DMS153 treated with DMSO at 0.1 percent for 48 hours (cell line): ENCODE data around the gene RNGTT.
"Not testable (repeated sequence)": the region's sequence is repeated elsewhere in the genome, so short reads cannot be mapped to it uniquely, and the experiment has no call there.

Experiments used
- DNase-seq: peaks from one replicate; lab custom pipeline; 2025; ENCODE audit not compliant: unreplicated experiment; lab: John Stamatoyannopoulos, UW

RNGTT gene

DNA sequence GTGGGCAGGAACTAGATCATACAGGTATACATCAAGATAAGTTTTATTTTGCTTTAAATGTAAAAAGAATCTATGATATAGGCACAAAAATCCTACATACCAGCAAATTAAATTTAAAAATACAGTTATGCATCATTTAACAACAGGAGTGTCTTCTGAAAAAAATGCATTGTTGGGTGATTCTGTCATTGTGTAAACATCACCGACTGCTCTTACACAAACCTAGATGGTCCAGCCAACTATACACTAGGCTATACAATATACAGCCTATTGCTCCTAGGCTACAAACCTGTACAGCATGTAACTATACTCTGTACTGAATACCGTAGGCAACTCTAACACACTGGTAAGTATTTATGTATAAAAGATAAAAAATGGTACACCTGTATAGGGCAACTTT, 139.4 kb downstream of the RNGTT start:
- no peak for DNase-seq

DNA sequence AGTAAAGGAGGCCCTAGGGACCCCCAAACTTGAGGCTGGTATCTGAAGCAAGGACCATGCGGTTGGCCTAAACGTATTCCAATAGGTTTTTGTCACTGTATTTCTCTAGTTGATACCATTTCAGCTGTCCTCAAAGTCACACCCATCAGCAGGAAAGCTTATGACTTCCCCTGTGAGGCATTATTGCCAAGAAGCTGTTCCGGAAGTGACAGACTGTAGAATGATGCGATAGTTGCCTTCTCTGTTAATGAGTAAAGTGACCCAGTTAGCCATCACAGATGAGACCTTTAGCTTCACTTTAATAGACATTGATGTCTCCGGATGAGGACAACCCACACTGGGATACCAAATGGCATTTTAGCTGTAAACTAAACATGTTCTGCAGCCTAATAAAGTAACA, 147.9 kb downstream of the RNGTT start:
- no peak for DNase-seq

DNA sequence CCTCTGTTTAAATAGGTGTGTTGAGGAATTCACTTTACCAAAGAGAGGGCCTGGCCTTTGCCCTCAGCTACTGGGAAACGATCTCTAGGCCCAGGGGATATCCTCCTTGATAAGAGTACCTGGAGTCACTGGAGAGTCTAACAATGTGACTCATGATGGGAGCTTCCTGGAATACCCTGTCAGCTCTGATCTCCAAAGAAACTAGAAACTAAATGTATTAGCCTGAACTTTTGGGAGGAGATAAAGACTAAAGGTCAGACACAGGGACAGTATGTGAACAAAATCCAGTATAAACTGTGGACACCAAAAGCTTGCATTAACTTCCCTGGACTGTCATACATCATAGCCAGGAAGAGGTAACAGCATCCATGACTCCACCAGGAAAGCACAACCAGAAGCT, 148.5 kb downstream of the RNGTT start:
- no peak for DNase-seq

DNA sequence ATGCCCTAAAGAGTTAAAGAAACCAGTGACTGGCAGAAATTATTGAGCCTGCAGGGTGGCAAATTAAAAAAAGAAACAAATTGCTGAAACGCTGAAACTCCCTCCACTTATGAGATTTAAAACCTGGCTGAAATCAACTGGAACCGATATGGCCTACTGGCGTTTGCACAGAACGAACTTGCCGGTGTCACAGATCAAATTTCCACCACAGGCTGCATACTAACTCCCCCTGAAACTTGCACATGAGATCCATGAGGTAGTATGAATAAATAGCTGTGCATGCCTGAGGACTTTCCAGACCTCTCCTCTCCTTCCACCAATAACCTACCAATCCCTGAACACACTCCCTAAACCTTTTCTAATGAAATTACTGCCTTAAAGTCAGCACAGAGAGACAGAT, 150.4 kb downstream of the RNGTT start:
- no peak for DNase-seq

DNA sequence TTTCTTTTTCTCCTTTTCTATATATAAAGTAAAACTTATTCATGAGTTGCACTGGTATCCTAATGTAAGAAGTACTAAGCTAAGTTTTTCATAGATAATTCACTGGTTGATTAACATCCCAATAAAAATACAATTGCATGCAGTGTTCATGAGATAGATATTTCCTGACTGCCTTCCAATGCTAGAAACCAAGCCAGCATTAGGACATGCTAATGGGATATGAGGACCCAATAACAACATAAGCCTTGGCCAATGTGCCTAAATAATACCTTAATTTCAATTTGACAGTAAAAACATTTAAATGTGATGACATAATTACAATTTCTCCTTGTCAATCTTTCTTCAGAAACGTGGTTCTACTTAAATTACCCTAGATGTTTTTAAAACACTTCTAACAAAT, 152.7 kb downstream of the RNGTT start:
- DNase-seq: no peak

DNA sequence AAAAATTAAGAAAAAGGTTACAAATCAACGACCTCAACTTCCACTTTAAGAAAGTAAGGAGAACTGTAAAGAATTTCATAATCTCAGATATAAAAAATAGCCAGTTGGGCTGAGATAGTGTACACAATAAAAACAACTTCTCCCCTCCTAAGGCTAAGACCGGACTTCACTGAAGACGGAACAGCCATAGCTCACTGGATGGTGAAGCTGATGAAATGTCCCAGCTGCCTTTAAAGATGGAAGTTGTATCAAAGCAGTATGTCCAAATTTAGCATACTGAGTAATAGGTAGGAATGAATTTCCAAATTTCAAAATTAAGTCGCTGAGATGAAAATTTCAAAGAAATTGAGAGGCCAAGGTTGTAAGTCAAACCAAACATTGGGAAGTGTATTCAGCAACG, 153.3 kb downstream of the RNGTT start:
- no peak for DNase-seq

DNA sequence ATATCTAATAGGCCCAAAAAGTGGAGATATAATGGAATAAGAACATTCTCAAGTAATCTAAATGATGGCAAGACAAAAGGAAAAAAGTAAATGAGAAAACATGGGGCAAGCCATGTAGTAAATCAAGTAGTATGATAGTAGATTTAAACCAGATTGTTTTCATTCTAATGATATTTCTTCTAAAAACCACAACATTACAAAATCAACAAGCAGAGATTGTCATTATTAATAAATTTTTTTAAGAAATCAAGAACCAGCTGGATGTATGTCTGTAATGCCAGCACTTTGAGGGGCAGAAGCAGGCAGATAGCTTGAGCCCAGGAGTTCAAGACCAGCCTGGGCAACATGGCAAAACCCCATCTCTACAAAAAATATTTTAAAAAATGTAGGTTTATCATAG, 155.0 kb downstream of the RNGTT start:
- no peak for DNase-seq

DNA sequence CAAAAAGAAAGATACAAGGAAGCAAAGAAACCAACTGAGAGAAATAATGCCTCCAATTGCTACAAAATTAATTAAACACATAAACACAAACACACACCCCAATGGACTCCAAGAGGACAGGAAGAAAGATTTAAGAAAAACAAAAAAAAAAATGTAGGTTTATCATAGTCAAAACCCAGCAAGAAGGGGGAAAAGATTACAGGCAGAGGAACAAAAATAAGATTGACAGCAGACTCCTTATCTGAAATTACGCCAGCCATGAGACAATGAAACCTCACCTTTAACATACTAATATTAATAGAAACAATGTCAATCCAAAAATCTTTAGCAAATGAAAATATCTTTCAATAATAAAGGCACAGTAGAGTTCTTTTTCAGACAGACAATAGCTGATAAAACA, 155.8 kb downstream of the RNGTT start:
- DNase-seq: no peak

DNA sequence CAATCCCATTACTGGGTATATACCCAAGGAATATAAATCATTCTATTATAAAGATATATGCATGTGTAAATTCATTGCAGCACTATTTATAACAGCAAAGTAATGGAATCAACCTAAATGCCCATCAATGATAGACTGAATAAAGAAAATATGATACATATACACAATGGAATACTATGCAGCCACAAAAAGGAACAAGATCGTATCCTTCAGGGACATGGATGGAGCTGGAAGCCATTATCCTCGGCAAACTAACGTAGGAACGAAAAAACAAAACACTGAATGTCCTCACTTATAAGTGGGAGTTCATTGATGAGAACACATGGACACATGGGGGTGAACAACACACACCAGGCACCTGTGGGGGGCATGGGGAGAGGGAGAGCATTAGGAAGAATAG, 156.7 kb downstream of the RNGTT start:
- DNase-seq: no peak

DNA sequence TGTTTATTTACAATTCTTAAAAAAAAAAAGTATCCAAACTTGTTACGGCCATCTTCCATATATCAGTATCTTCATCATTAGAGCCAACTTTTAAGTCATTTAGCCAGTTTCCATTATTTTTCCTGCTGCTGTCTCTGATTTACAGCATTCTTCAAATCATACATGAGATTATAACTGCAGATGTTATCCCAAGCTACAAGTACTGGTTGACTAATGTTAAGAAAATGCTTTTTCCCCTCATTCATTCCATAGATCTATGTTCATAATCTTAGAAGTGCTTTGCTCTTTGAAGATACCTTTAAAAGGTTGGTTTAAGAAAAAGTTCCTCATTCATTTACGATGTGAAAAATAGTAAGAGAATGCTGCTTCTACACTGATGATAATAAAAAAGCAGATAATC, 158.7 kb downstream of the RNGTT start:
- DNase-seq: no peak

DNA sequence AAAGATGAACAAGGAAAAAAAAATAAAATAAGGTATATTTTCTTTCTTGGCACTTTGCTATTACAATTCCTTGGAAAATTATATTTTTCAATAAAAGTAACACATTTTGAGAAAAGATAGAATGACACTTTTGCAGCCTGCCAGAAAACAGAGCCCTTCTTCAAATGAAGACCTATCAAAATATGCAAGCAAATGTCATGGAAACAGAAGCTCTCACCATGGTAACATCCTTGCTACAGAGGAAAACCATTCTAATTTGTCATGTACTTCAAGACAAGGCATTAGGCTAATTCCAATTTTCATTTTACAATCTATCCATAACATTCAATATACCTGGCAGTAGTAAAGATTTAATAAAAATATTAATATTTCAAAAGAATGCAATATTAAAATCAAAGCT, 177.9 kb downstream of the RNGTT start:
- no peak for DNase-seq

DNA sequence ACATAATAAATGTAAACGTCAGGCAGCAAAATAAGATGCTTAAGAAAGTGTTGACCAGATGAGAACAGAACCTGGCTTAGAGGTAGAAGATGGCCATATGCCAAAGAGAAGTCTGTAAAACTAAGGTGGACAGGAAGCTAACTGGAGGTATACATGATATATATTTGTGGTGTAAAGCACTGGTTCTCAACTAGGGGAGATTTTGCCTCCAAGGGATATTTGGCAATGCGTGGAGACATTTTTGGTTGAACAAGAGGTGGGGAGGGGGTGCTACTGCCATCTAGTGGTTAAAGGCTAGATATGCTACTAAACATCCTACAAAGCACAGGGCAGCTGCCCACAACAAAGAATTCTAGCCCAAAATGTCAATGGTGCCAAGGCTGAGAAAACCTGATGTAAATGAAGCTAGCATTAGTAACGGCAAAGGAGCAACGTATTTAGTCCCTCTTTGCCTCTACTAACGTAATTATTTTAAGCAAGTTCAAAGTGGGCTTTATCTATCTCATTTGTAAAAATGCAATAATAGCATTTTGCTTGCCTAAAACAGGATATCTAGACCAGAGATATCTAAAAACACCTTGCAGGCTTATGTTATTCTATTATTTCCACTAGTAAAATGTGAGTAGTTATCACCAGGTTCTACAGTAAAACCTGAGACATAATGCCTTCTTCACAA, 182.6 kb downstream of the RNGTT start:
- DNase-seq: peak; percentile 69

DNA sequence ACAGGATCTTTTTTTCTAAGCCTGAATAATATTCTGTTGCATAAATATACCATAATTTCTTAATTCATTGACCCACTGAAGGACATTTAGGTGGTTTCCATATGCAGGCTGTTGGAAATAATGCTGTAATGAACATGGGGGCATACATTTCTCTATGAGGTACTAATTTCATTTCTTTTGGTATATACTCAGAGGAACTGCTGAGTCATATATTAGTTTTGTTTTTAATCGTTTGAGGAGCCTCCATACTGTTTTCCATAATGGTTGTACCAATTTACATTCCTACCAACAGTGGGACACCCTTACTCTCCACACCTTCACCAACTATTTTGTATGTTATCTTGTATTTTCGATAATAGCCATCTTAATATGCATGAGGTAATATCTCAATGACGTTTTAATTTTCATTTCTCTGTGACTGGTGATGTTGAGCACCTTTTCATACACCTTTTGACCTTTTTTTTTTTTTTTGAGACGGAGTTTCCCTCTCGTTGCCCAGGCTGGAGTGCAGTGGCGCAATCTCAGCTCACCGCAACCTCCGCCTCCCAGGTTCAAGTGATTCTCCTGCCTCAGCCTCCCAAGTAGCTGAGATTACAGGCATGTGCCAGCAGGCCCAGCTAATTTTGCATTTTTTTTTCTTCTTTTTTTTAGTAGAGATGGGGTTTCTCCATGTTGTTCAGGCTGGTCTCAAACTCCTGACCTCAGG, 187.4 kb downstream of the RNGTT start:
- DNase-seq: no peak

DNA sequence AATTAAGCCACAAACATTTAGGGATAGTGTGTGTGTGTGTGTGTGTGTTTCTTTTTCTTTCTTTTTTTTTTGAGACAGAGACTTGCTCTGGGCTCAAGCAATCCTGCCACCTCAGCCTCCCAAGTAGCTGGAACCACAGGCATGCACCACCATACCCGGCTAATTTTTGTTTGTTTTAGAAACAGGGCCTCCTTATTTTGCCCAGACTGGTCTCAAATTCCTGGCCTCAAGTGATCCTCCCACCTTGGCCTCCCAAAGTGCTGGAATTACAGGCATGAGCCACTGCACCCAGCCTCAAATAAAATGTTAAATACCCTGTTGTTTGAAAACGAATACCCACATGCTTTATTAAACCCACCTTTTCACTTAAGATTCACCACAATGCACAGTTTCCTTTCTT, 195.3 kb downstream of the RNGTT start:
- DNase-seq: not testable (repeated sequence)

DNA sequence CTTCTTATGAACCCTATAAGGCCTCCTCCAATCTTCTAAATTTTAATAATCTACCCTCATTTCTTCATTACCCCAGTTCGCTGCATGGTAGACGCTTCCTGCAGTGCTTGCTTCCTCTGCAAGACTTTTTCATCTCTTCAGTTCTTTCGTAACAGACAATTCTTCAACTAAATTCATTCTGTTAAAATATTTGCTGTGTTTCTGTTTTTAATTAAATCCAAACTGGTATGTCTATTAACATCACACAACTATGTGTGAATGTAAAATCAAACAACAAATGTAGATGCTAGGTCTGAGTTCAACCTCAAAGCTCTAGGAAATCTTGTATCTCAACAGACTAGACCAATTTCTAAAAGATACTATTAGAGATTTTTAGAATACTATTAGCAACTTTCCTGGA, 199.3 kb downstream of the RNGTT start:
- DNase-seq: no peak

DNA sequence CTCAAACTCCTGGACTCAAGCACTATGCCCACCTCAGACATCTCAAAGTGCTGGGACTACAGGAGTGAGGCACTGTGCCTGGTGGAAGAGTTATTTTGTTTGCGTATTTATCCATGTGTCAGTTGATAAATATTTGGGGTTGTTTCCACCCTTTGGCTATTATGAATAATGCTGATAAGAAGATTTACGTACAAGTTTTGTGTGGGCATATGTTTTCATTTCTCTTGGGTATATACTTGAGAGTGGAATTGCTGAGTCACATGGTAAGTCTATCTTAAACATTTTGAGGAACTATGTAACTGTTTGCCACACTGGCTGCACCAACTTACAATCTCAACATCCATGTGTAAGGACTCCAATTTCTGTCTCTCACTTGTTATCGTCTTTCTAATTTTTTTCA, 200.3 kb downstream of the RNGTT start:
- DNase-seq: no peak

DNA sequence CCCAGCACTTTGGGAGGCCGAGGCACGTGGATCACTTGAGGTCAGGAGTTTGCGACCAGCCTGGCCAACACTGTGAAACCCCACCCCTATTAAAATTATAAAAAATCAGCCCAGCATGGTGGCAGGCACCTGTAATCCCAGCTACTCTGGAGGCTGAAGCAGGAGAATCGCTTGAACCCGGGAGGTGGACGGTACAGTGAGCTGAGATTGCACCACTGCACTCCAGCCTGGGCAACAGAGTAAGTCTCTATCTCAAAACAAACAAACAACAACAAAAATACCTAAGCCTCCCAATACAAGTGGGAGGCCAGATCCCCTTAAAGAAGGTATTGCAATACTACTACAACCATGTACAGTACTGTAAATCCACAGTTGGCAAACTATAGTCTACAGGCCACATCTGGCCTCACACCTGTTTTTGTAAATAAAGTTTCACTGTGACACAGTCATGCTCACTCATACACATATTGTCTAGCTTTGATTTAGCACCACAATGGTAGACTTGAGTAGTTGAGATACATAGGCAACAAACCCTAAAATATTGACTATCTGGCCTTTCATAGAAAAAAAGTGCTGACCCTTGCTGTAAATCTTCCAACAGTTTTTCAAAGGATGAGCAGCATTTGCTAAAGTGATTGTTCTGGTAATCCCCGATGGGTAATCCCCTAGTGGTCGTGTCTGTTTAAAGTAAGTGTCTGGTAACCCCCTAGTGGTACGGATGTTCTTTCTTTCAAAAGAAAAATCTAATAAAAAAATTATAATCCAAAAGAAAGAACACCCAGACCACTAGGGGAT, 202.0 kb downstream of the RNGTT start:
- no peak for DNase-seq

DNA sequence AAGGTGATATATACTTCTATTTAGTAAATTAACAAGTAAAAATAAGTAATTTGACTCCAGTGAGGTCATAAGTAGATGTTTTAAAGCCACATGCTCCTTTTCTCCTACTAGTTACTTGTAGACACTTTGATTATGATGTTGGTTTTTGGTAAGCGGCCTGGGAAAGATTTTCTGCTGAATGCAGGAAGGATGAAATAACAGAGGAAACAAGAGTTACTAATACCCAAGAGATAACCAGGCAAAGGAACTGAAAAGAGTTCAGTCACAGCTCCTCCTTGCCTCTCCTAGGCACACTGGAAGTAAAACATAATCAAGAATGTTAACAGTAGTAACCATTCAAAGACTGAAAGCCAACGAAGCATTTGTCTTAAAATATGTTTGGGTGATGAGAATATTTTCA, 203.3 kb downstream of the RNGTT start:
- no peak for DNase-seq

DNA sequence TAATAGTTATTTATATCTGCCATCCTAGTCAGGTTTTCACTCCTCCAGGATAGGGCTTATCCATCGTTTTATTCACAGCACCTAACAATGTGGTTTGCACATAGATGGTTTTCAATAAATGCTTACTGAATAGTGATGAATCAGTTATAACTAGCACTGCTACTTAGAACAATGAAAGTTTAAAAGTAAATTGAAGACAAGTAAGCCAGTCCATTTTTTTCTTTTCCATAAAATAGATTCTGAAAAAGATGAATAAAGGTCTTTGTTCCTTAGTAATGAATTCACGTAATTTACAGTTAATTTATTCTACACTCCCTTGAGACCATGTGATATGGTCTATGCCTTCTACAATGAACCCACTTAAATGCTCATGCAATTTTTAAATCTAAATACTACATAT, 212.5 kb downstream of the RNGTT start:
- no peak for DNase-seq

DNA sequence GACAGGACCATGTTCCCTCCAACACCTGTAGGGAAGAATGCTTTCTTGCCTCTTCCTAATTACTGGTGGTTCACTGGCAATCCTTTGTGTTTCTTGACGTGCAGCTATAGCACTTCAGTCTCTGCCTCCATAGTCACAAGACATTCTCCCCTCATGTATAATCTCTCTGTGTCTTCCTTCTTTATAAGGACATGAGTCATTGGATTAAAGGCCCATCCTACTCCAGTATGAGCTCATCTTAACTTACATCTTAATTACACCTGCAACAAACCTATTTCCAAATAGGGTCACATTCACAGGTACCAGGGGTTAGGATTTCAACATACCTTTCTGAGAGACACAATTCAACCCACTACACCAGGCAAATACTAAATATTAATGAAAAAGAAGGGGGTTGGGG, 213.6 kb downstream of the RNGTT start:
- DNase-seq: no peak

DNA sequence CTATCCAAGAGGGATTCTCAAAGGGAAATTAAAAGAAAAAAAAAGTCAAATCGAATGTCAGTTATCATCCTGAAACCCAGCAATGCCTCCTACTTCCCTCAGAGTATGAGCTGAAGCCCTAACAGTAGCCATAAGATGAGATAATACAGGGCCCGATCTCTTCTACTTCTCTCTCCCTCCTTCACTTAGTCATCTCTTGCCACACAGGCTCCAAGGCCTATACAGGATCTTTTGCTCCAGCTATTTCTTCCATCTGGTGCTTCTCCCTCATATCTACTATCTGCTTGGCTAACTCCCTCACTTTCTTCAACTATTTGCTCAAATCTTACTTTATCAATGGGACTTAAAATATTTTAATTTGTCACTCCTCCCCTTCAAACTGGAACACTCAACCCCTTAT, 215.3 kb downstream of the RNGTT start:
- DNase-seq: no peak

DNA sequence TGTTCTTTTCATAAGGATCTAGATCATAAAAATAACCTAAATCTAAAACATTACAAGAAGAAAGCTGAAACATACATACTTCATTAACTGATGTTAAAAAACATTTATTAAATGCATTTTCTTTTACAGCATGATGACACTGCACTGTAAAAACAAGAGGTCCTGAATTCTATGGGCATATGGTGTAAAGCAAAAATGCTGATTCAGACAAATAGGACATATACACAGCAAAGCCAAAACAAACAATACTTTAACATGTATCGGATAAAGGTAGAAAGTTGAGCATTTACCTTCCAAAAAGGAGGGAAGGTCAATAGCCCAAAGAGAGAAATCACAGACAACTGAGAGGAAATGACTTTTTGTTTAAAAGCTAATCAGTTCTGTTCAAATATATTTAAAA, 221.5 kb downstream of the RNGTT start:
- no peak for DNase-seq
